KOPT-K1 (cell line): ENCODE measurements around the gene KICS2.
"Not testable (repeated sequence)": the region's sequence is repeated elsewhere in the genome, so short reads cannot be mapped to it uniquely, and the experiment has no call there.

Experiments used
- H3K27ac ChIP-seq: fragments of 200-600 bp; sonication (generic); 2 replicates; pipeline ENCODE4 v1.5.1; 2016; ENCODE audit warnings: antibody characterized with exemption, mild to moderate bottlenecking, low read depth, low read length; ENCODE audit not compliant: poor library complexity, severe bottlenecking
- H3K36me3 ChIP-seq: fragments of 200-600 bp; sonication (generic); 2 replicates; pipeline ENCODE4 v1.5.1; 2017; ENCODE audit warnings: antibody characterized with exemption, mild to moderate bottlenecking, low read length, moderate library complexity; ENCODE audit not compliant: insufficient read depth
- H3K9me3 ChIP-seq: fragments of 200-600 bp; sonication (generic); 2 replicates; pipeline ENCODE4 v1.5.1; 2017; ENCODE audit warnings: antibody characterized with exemption, low read length, mild to moderate bottlenecking; ENCODE audit not compliant: insufficient read depth, poor library complexity, severe bottlenecking

The KICS2 gene

GRCh38 chr12:64229796-64230195 is 7.7 kb upstream of the KICS2 start:
- Histone ChIP-seq H3K36me3 (no peaks in the 10 kb centered on the region), H3K9me3 (no peaks in the 10 kb centered on the region), H3K27ac (no peak overlapping the region)

DNA sequence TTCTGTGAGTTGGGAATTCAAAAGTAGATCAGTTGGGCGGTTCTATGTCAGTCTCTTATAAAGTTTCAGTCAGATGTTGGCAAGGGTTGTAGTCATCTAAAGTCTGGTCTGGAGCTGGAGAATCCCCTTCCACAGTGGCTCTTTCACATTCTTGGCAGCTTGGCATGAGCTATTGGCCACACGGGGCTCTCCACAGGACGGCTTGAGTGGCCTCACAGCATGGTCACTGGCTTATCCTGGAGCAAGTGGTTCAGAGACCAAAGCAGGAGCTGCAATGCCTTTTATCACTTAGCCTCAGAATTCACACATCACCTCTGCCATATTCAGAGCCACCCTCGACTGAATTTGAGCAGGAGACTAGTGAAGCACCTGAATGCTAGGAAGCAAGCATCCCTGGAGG is 7.1 kb upstream of the KICS2 start:
- no peak overlapping the region for H3K27ac ChIP-seq
- H3K9me3 ChIP-seq = no peaks in the 10 kb centered on the region
- H3K36me3 ChIP-seq = no peaks in the 10 kb centered on the region

DNA sequence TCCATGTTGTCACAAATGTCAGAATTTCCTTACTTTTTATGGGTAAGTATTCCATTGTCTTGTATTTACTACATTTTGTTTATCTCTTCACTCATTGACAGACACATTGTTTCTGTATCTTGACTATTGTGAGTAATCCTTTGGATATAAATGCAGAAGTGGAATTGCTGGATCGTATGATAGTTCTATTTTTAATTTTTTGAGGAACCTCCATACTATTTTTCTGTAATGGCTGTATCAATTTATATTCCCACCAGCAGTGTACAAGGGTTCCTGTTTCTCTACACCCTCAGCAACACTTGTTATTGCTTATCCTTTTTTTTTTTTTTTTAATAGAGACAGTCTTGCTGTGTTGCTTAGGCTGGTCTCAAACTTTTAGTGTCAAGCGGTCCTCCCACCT is 3.5 kb upstream of the KICS2 start:
- Histone ChIP-seq H3K27ac (no peak overlapping the region), H3K36me3 (no peaks in the 10 kb centered on the region), H3K9me3 (no peaks in the 10 kb centered on the region)

- no peaks in the 10 kb centered on the region for H3K36me3 ChIP-seq
- H3K27ac ChIP-seq = peak overlapping the region; percentile 54
- no peaks in the 10 kb centered on the region for H3K9me3 ChIP-seq
Observed at GRCh38 chr12:64221651-64222008, 466 bp downstream of the KICS2 start.

- peaks cover 5% of the 10 kb centered on the region for H3K36me3 ChIP-seq
- no peaks in the 10 kb centered on the region for H3K9me3 ChIP-seq
- H3K27ac ChIP-seq = no peak overlapping the region
Observed at GRCh38 chr12:64220046-64220445, 2.0 kb downstream of the KICS2 start.

DNA sequence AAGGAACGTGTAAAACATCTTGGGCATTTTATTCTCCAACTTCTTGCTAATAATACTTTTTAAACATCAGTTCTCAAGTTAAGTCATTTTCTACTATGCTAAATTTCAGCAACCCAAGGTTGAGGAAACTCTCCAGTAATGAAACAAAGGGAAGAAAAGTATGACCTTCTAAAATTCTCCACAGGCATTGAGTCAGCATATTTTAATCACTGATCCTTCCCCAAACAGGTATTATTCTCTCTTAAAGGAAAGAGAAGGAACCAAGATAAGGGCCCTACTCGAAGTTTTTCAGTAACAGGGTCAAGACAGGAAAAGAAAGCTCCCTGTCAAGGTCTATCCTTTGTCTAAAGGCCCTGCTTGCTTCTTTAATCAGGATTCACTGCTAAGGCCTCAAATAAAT is 3.0 kb downstream of the KICS2 start:
- H3K36me3 ChIP-seq = peaks cover 11% of the 10 kb centered on the region
- H3K27ac ChIP-seq = no peak overlapping the region
- H3K9me3 ChIP-seq = no peaks in the 10 kb centered on the region

DNA sequence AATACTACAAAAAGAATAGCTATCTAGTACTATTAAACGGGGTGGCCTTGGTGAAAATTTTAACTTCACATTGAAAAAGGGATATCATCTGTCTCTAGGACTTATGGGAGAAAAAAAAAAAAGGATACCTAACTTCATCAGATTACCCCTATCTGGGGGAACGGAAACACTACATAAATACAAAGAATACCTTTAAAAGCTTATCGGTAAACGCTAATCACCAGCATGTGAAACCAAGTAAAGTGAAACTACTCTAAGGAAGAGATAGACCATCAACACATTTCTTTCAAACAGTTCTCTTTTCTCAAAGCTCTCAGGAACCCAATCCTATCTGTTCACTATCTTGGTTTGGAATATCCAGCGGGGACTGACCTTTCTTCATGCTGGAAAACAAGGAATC is 3.5 kb downstream of the KICS2 start:
- H3K36me3 ChIP-seq = peaks cover 17% of the 10 kb centered on the region
- no peaks in the 10 kb centered on the region for H3K9me3 ChIP-seq
- H3K27ac ChIP-seq = no peak overlapping the region

DNA sequence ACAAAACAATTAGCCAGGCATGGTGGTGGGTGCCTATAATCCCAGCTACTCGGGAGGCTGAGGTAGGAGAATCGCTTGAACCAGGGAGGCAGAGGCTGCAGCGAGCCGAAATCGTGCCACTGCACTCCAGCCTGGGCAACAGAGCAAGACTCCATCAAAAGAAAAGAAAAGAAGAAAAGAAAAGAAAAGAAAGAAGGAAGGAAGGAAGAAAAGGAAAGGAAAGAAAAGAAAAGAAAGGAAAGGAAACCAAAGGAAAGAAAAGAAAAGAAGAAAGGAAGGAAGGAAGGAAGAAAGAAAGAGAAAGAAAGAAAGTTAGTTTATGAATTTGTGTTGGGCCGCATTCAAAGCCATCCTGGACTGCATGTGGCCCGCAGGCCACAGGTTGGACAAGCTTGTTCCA is 4.5 kb downstream of the KICS2 start:
- H3K36me3 ChIP-seq = peaks cover 26% of the 10 kb centered on the region
- not testable (repeated sequence) for H3K27ac ChIP-seq, H3K9me3 ChIP-seq

GRCh38 chr12:64216239-64216638 is 5.9 kb downstream of the KICS2 start:
- H3K9me3 ChIP-seq = no peaks in the 10 kb centered on the region
- no peak overlapping the region for H3K27ac ChIP-seq
- peaks cover 35% of the 10 kb centered on the region for H3K36me3 ChIP-seq

DNA sequence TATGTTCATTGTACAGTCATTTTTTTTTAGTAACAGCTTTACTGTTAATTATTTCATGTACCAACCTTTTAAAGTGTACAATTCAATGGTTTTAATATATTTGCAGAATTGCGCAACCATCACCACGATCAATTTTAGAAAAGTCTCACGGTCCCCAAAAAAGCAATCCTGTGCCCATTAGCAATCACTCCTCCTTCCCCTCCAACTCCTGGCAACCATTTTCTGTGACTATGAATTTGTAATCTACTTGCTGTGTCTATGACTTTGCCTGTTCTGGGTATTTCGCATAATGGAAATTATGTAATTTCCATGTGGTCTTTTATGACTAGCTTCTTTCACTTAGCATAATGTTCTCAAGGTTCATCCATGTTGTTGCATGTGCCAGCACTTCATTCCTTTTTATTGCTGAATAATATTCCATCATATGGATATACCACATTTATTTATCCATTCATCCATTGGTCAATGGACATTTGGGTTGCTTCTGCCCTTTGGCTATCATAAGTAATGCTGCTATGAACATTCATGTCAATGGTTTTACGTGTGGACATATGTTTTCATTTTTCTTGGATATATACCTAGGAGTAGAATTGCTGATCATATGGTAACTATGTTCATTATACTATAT is 9.9 kb downstream of the KICS2 start:
- Histone ChIP-seq H3K27ac (no peak overlapping the region), H3K36me3 (peaks cover 51% of the 10 kb centered on the region), H3K9me3 (no peaks in the 10 kb centered on the region)

DNA sequence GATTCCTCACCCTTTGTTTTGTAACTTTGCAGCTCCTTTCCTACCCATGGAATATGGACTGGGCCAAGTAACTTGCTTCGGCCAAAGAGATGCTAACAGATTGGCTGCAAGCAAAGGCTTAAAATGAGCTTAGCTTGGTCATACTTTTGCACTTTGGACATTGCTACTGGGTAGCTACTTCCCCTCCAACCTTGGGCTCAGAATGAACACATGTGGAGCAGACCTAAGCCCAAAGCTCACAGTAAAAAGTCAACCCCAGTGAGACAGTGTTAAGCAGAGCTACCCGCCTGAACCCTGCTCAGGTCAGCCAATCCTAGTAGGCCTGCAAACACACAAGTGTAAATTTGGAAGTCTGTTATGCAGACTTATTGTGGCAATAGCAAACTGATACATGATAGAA is 14.6 kb downstream of the KICS2 start:
- Histone ChIP-seq H3K27ac (no peak overlapping the region), H3K9me3 (no peaks in the 10 kb centered on the region), H3K36me3 (peaks cover 33% of the 10 kb centered on the region)

DNA sequence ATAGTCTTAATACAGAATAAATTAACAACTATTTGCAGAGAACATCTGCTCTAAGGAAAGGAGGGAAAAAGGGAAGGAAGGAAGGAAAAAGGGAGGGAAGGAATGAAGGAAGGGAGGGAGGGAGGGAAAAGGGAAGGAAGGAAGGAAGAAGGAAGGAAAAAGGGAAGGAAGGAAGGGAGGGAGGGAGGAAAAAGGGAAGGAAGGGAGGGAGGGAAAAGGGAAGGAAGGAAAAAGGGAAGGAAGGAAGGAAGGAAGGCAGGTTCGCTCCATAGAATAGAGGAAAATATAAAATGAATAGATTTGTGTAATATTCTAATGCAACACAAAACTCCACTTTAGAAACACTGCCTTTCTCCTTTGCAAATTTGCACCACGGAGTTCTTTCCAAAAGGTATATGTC is 16.6 kb downstream of the KICS2 start:
- H3K9me3 ChIP-seq = no peaks in the 10 kb centered on the region
- peaks cover 21% of the 10 kb centered on the region for H3K36me3 ChIP-seq
- H3K27ac ChIP-seq = no peak overlapping the region

DNA sequence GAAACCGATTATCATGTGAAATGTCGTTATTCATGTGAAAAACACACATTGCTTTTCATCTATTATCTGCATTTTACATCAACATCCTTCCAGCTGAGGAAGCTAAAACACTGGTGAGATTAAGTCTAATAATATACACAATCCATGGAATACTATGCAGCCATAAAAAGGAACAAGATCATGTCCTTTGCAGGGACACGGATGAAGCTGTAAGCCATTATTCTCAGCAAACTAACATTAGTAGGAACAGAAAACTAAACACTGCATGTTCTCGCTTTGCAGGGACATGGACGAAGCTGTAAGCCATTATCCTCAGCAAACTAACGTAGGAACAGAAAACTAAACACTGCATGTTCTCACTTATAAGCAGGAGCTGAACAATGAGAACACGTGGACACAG is 18.3 kb downstream of the KICS2 start:
- Histone ChIP-seq H3K36me3 (peaks cover 15% of the 10 kb centered on the region; the same call in 1 of the 2 replicates), H3K27ac (no peak overlapping the region), H3K9me3 (no peaks in the 10 kb centered on the region)

DNA sequence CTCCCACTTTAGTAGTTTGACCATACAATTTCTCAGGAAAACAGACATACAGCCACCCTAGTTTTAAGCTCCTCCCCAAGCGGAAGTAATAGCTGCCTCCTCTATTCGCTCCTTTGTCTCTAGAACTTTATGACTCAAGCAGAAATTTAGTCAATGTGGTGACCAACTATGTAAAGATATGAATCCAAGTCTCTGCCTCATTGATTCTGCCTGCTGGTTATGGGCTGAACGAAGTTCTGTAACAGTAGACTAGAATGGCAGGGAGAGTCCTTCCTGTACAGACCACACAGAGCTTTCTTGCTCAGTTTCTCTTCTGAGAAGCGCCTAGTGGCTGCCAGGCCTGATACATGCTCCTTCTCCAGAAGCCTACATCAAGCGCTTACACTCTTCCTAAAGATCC is 19.1 kb downstream of the KICS2 start:
- no peaks in the 10 kb centered on the region for H3K9me3 ChIP-seq
- peaks cover 15% of the 10 kb centered on the region; the same call in 1 of the 2 replicates for H3K36me3 ChIP-seq
- no peak overlapping the region for H3K27ac ChIP-seq

DNA sequence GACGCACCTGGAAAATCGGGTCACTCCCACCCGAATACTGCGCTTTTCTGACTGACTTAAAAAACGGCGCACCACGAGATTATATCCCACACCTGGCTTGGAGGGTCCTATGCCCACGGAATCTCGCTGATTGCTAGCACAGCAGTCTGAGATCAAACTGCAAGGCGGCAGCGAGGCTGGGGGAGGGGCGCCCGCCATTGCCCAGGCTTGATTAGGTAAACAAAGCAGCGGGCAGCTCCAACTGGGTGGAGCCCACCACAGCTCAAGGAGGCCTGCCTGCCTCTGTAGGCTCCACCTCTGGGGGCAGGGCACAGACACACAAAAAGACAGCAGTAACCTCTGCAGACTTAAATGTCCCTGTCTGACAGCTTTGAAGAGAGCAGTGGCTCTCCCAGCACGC is 26.3 kb downstream of the KICS2 start:
- H3K27ac ChIP-seq, H3K9me3 ChIP-seq: not testable (repeated sequence)
- H3K36me3 ChIP-seq = peaks cover 31% of the 10 kb centered on the region

GRCh38 chr12:64194333-64195149 is 27.6 kb downstream of the KICS2 start:
- no peak overlapping the region for H3K27ac ChIP-seq
- no peaks in the 10 kb centered on the region for H3K9me3 ChIP-seq
- H3K36me3 ChIP-seq = peaks cover 31% of the 10 kb centered on the region
